NOMO-1 treated with DMSO at 0.1 percent for 48 hours (cell line): Measurements from ENCODE around the gene ABCA9.

Source experiments
- DNase-seq: peaks from one replicate; lab custom pipeline; 2025; ENCODE audit not compliant: unreplicated experiment; lab: John Stamatoyannopoulos, UW

ABCA9 gene

GRCh38 chr17:69069226-69069750, 8.6 kb upstream of the ABCA9 start:
- DNase-seq: no peak

- no peak for DNase-seq
Observed at GRCh38 chr17:69067274-69068047, 6.7 kb upstream of the ABCA9 start.

- peak; percentile 76 for DNase-seq
Observed at GRCh38 chr17:69066482-69066881, 5.8 kb upstream of the ABCA9 start.

- DNase-seq: peak; percentile 38
Observed at GRCh38 chr17:69065113-69065512, 4.4 kb upstream of the ABCA9 start.

GRCh38 chr17:69064476-69064875, 3.7 kb upstream of the ABCA9 start:
- peak; percentile 40 for DNase-seq

GRCh38 chr17:69064001-69064400, 3.3 kb upstream of the ABCA9 start:
- DNase-seq: peak; percentile 65

- DNase-seq: no peak
Observed at GRCh38 chr17:69062860-69063581, 2.3 kb upstream of the ABCA9 start.

GRCh38 chr17:69061721-69062556, 1.2 kb upstream of the ABCA9 start:
- DNase-seq: no peak

- DNase-seq: no peak
Observed at GRCh38 chr17:69059458-69060175, 1.1 kb downstream of the ABCA9 start.

- no peak for DNase-seq
Observed at GRCh38 chr17:69058165-69058564, 2.6 kb downstream of the ABCA9 start.

- no peak for DNase-seq
Observed at GRCh38 chr17:69057280-69057679, 3.4 kb downstream of the ABCA9 start.

GRCh38 chr17:69056179-69056823, 4.4 kb downstream of the ABCA9 start:
- no peak for DNase-seq

- no peak for DNase-seq
Observed at GRCh38 chr17:69055334-69055733, 5.4 kb downstream of the ABCA9 start.

- DNase-seq: peak; percentile 6
Observed at GRCh38 chr17:69050999-69051775, 9.5 kb downstream of the ABCA9 start.

GRCh38 chr17:69048634-69049033, 12.1 kb downstream of the ABCA9 start:
- DNase-seq: no peak

- DNase-seq: peak; percentile 96
Observed at GRCh38 chr17:69047368-69048263, 13.1 kb downstream of the ABCA9 start.

GRCh38 chr17:69046121-69046807, 14.5 kb downstream of the ABCA9 start:
- DNase-seq: no peak

GRCh38 chr17:69045646-69046045, 15.1 kb downstream of the ABCA9 start:
- DNase-seq: no peak
